NCI-H526 (cell line): ENCODE data around the gene TP53AIP1.

Experiments used
- DNase-seq, 2 experiments: peaks; one replicate each; lab custom pipeline; 2025; lab: John Stamatoyannopoulos, UW

The TP53AIP1 gene

DNA sequence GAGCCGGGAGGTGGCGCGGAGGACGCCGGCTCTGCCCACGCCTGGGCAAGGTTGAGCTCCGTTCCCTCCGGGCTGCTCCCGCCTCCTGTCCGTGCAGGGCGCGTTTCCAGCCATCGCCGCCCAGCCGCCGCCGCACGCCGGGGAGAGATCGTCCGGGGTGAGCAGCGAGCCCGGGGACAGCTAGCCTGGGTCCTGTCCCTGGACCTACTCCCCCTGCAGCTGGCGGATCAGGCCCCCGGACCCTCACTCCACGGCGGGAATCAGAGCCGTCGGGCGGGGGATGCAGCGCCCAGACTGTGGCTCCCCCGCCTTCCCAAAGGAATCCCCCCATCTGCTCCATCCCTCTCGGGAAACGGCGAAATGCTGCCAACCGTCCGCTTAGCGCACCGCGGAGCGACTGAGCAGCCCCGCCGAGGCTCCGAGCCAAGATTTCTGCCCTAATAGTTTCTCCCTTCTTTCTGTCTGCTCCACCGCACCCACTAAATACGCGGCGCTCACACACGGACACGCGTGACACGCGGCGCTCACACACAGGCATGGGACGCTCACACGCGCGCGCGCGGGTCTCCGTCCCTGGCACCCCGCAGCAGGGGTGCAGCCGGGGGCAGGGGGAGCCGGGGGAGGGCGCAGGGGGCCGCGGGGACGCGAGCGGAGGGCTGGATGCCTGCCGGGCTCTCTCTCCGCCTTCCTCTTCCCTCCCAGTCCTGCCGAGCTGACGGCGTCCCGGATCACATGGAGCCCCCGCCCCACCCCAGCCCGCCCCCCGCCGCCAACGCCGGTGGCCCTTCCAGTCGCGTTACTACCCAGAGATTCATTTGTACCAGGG is 51.9 kb downstream of the TP53AIP1 start, which contains the start of gene KCNJ5:
Gene KCNJ5, plus strand, starts transcription at position 814 of the 826 bp plus-strand sequence. CDS start 19,918 bp downstream, outside the sequence.
- DNase-seq = peak; percentile 58 to 94

DNA sequence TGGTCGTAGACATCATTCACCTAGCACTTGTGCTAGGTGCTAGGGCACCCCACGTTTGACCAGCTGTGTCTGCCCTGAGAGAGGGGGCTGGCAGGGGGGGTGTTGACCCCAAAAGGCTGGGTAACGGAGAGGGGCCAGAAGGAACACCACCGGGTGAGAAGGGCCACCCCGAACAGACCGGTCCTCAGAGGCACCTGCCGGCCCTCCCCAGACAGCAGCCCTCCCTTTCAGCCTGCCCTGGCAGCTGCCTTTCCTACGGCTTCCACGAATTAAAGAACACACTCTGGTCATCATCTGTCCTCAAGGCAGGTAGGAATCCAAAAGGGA is 52.5 kb downstream of the TP53AIP1 start:
- no peak for DNase-seq

DNA sequence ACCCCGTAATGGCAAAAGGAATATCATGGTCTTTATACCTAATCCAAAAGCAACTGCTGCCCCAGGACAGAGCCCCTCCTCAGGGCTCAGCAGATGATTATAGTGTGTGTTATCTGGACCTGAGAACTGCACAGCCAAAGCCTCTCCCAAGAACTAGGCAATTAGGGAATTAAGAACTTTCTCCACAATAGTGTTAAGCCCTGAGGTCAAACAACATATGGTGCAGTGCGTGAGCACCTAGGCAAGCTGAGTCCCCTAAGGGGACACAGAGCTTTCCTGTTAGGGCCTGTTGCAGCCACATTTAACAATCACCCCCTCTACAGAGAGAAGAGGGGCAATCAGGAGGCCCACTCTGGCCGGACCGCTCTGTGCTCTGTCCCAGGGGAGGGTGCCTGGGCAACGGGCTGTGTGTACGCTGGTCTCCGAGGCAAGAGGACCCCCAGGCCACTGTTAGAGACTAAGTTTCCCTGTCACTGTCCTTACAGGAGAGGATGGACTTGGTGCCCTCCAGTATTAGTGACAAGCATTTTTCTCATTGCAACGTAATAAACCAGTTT is 52.9 kb downstream of the TP53AIP1 start:
- no peak for DNase-seq

DNA sequence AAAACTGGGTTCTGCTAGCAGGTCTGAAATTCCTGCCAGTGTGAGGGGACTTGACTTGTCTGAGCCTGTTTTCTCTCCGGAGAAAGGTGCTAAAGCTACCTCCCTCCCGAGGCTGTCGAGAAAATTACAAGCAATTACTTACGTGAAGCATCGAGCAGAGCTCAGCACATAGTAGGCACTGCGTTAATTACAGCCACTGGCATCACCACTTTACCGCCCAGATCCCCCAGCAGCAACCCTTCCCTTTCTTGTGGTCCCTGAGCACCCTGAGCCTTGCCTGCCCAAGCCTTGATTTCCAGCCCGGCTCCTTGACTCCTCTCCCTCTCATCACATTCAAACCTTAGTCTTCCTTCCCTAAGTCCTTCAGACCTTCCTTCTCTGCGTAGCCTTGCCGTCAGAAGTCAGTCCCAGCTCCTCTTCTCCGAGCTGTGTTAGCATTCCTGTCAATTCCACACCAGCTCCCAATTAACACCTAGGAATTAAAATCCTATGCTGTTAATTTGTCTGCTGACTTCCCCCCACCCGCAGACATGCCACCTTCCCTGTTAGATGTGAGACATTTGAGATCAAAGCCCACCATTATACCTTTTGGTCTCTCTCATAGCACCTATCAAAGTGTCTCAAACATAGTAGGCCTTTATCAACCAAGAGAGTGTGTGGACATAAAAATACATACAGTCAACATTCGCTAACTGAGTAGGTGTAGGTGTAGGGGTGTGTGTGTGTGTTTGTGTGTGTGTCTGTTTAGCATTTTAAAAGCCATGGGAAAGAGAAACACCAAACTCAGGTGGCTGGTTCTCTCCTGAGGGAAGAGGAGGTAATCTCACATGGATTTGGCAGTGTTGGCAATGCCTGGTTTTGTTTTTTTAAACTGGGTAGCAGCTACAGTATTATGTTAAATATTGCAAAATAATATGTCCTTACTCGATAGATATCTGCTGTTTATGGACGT is 54.4 kb downstream of the TP53AIP1 start:
- peak; percentile 41 to 74 for DNase-seq

DNA sequence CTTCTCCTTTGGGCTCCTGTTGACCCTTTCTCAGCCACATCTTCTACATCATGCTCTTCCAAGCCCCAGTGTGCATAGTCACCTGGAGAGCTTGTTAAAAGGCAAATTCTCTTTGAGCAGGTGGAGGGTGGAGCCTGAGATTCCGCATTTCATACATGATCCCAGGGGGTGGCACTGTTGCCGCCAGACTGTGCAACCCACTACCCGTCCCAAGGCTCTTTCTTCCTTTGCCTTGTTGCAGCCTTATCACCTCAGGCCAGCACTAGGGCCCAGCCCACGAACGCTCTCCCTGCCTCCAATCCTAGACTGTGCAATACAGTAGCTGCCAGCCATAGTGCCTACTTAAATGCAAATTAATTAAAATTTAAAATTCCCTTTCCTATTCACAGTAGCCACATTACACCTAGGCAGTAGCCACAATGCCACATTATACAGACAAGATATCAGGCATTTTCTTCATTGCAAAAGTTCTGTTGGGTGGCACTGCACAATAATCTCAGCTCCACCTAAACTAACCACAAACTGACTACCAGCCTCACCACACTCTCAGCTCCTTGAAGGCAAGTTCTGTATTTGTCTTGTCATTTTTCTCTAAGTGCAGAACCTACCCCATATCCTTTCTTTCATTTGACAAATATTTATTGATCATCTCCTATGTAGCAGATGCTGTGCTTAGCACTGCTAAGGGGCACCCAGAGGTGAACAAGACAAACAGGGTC is 56.1 kb downstream of the TP53AIP1 start:
- DNase-seq = peak; percentile 96 to 99
